Measurements from ENCODE around the gene LCE1E. TPM values are rescaled to one million over a fixed set of nuclear protein-coding genes. Genes with fewer than 3 reads are reported as not detected.

LCE1E gene, protein sequence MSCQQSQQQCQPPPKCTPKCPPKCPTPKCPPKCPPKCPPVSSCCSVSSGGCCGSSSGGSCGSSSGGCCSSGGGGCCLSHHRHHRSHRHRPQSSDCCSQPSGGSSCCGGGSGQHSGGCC
- total RNA-seq: not detected

- no peak within 1 kb of the TSS for H3K4me3 Mint-ChIP-seq
- ChIA-PET CTCF (no interaction called here), POLR2A (no interaction called here)
- peaks cover 13% of the 10 kb centered on the region for H3K27me3 Mint-ChIP-seq
- no peaks in the 10 kb centered on the region for H3K9me3 Mint-ChIP-seq
- no peak within 1 kb of the TSS for H3K27ac Mint-ChIP-seq
- no peaks in the 10 kb centered on the region for H3K36me3 Mint-ChIP-seq (ENCODE audit: low read depth)
- no peaks in the 10 kb centered on the region for H3K4me1 Mint-ChIP-seq
- DNase-seq: no peak
These were observed at the start of gene LCE1E for GRCh38 chr1:152786077-152786476. Gene LCE1E, plus strand, starts transcription at chr1:152786257. Its CDS starts 1,043 bp downstream, at chr1:152787300.

DNA sequence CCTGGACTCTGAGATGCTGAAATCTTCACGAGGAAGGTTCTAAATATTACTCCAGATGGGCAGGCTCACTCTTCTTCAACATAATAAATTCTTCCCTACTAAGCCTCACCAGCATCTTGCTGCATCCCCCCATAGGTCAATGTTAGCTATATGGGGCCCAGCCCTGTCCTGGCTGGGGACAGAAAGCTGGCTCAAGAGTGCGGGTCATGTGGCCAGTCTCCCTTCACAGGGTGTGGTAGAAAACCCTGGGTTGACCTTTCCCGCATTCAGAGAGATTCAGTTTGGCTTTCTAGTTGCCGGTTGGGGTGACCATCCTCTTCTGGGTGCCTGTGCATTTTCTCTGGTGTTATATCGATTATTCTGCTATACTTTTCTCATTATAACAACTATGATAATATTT, 48.1 kb upstream of the LCE1E start:
- H3K4me1 Mint-ChIP-seq: no peaks in the 10 kb centered on the region
- no peak for DNase-seq
- H3K27ac Mint-ChIP-seq: no peak overlapping the region
- H3K36me3 Mint-ChIP-seq (ENCODE audit: low read depth): no peaks in the 10 kb centered on the region
- ChIA-PET POLR2A (no interaction called here), CTCF (no interaction called here)
- no peak overlapping the region for H3K4me3 Mint-ChIP-seq
- H3K9me3 Mint-ChIP-seq: no peaks in the 10 kb centered on the region
- peaks cover 24% of the 10 kb centered on the region for H3K27me3 Mint-ChIP-seq

DNA sequence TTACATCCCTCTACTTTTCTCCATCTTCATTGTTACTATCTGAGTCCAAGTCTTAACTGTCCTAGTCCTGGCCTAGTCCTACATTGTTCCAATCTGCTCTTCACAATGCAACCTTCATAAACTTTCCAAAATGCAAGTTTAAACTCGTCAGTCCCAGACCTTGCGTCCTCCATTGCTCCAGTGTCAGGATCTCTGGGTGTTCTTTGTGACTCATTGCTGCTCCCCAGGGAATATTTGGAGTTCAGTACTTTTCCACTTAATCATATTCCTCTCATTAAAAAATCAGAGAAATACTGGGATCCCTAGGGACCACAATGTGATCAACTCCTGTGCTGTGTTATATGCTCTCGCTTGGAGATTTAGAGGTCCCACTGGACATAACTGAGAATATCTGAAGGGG, 46.2 kb upstream of the LCE1E start:
- no peaks in the 10 kb centered on the region for H3K36me3 Mint-ChIP-seq (ENCODE audit: low read depth)
- peaks cover 24% of the 10 kb centered on the region for H3K27me3 Mint-ChIP-seq
- H3K4me3 Mint-ChIP-seq: no peak overlapping the region
- no peaks in the 10 kb centered on the region for H3K4me1 Mint-ChIP-seq
- CTCF ChIA-PET: no interaction called here
- POLR2A ChIA-PET: no interaction called here
- no peaks in the 10 kb centered on the region for H3K9me3 Mint-ChIP-seq
- no peak for DNase-seq
- no peak overlapping the region for H3K27ac Mint-ChIP-seq

DNA sequence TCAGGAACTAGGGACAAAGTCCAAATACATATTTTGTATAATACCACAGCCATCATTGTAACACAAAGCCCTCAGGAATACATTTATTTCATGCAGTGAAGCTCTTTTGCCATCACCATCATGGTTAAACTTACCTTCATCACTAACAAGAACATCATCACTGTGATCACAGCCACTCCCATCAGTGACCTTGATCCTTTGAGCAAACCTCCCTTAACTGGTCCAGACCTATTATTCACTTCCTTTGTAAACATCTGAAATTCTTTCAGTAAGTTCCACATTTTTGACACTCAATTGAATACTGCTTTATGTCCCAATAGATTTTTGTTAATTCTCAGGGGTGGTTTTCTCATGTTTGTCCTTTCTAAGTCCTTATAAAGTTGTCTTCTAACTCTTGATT, 44.4 kb upstream of the LCE1E start:
- Mint-ChIP-seq H3K27me3 (peaks cover 17% of the 10 kb centered on the region), H3K36me3 (ENCODE audit: low read depth) (no peaks in the 10 kb centered on the region), H3K4me1 (no peaks in the 10 kb centered on the region), H3K9me3 (no peaks in the 10 kb centered on the region), H3K27ac (no peak overlapping the region), H3K4me3 (no peak overlapping the region)
- POLR2A ChIA-PET: no interaction called here
- DNase-seq: no peak
- CTCF ChIA-PET: no interaction called here

- DNase-seq: no peak
- ChIA-PET CTCF (no interaction called here), POLR2A (no interaction called here)
- Mint-ChIP-seq H3K36me3 (ENCODE audit: low read depth) (no peaks in the 10 kb centered on the region), H3K27me3 (peaks cover 22% of the 10 kb centered on the region), H3K4me3 (no peak overlapping the region), H3K9me3 (no peaks in the 10 kb centered on the region), H3K4me1 (no peaks in the 10 kb centered on the region), H3K27ac (no peak overlapping the region)
These were observed 42.5 kb upstream of the LCE1E start for GRCh38 chr1:152743371-152744145.

- CTCF ChIA-PET: no interaction called here
These were observed 40.8 kb upstream of the LCE1E start for GRCh38 chr1:152745289-152745704.

GRCh38 chr1:152745765-152746444, 40.2 kb upstream of the LCE1E start:
- ChIA-PET POLR2A (no interaction called here), CTCF (no interaction called here)
- Mint-ChIP-seq H3K9me3 (no peaks in the 10 kb centered on the region), H3K27me3 (peaks cover 24% of the 10 kb centered on the region), H3K4me1 (no peaks in the 10 kb centered on the region), H3K27ac (no peak overlapping the region), H3K36me3 (ENCODE audit: low read depth) (no peaks in the 10 kb centered on the region), H3K4me3 (no peak overlapping the region)
- DNase-seq: no peak

More at GRCh38 chr1:152745289-152745704, 40.8 kb upstream of the LCE1E start:
- H3K27me3 Mint-ChIP-seq: peaks cover 22% of the 10 kb centered on the region
- POLR2A ChIA-PET: no interaction called here
- H3K4me1 Mint-ChIP-seq: no peaks in the 10 kb centered on the region
- no peak overlapping the region for H3K4me3 Mint-ChIP-seq
- no peak overlapping the region for H3K27ac Mint-ChIP-seq
- no peaks in the 10 kb centered on the region for H3K9me3 Mint-ChIP-seq
- no peak for DNase-seq
- no peaks in the 10 kb centered on the region for H3K36me3 Mint-ChIP-seq (ENCODE audit: low read depth)

DNA sequence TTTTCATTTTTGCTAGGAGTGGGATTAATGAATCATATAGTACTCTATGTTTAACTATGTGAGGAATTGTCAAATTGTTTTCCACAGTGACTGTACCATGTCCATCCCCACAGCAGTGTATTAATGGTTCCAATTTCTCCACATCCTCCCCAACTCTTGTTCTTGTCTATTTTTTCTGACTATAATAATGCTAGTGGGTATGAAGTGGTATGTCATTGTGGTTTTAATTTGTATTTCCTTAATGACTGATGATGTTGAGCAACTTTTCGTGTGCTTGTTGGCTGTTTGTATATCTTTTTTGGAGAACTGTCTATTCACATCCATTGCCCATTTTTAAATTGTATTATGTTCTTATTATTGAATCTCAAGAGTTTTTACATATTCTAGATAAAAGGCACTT, 38.2 kb upstream of the LCE1E start:
- Mint-ChIP-seq H3K36me3 (ENCODE audit: low read depth) (no peaks in the 10 kb centered on the region), H3K27ac (no peak overlapping the region), H3K4me1 (no peaks in the 10 kb centered on the region), H3K4me3 (no peak overlapping the region), H3K9me3 (no peaks in the 10 kb centered on the region), H3K27me3 (peaks cover 23% of the 10 kb centered on the region)
- POLR2A ChIA-PET: no interaction called here
- DNase-seq: no peak
- CTCF ChIA-PET: no interaction called here

GRCh38 chr1:152752225-152752624, 33.8 kb upstream of the LCE1E start:
- Mint-ChIP-seq H3K4me1 (no peaks in the 10 kb centered on the region), H3K9me3 (no peaks in the 10 kb centered on the region), H3K27ac (no peak overlapping the region), H3K36me3 (ENCODE audit: low read depth) (no peaks in the 10 kb centered on the region), H3K27me3 (peaks cover 29% of the 10 kb centered on the region), H3K4me3 (no peak overlapping the region)
- ChIA-PET POLR2A (no interaction called here), CTCF (no interaction called here)
- DNase-seq: no peak

- no peaks in the 10 kb centered on the region for H3K4me1 Mint-ChIP-seq
- H3K4me3 Mint-ChIP-seq: no peak overlapping the region
- ChIA-PET CTCF (no interaction called here), POLR2A (no interaction called here)
- H3K9me3 Mint-ChIP-seq: no peaks in the 10 kb centered on the region
- DNase-seq: no peak
- peaks cover 26% of the 10 kb centered on the region for H3K27me3 Mint-ChIP-seq
- H3K27ac Mint-ChIP-seq: no peak overlapping the region
- H3K36me3 Mint-ChIP-seq (ENCODE audit: low read depth): no peaks in the 10 kb centered on the region
These were observed 32.5 kb upstream of the LCE1E start for GRCh38 chr1:152753586-152753985.

- no peaks in the 10 kb centered on the region for H3K36me3 Mint-ChIP-seq (ENCODE audit: low read depth)
- no peaks in the 10 kb centered on the region for H3K9me3 Mint-ChIP-seq
- H3K4me1 Mint-ChIP-seq: no peaks in the 10 kb centered on the region
- no peak for DNase-seq
- POLR2A ChIA-PET: no interaction called here
- H3K27ac Mint-ChIP-seq: no peak overlapping the region
- H3K4me3 Mint-ChIP-seq: no peak overlapping the region
- CTCF ChIA-PET: no interaction called here
- peaks cover 14% of the 10 kb centered on the region for H3K27me3 Mint-ChIP-seq
These were observed 29.2 kb upstream of the LCE1E start for GRCh38 chr1:152756872-152757271.

GRCh38 chr1:152757747-152758146, 28.3 kb upstream of the LCE1E start, which contains the start of gene KPRP:
Gene KPRP, plus strand, starts transcription at chr1:152758025. Its CDS starts 1,564 bp downstream, at chr1:152759589.
- peaks cover 11% of the 10 kb centered on the region for H3K27me3 Mint-ChIP-seq

DNA sequence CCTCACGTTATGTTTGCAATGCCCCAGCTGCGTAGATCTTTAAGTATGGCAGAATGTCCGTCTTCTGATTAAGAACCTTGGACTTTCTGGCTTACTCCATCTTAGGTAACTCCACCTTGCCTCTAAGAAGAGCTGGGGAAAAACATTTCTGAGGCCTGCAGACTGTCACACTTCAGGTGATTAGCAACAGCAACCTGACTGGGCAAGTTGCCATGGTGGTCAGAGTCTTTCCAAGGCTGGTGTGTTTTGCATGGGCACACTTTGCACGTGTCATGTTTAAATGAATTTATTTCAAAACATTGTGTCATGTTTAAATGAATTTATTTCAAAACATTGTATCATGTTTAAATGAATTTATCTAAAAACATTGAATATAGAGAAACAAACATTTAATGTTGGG, 27.4 kb upstream of the LCE1E start:
- ChIA-PET POLR2A (no interaction called here), CTCF (interaction anchor here (0.5 kb wide), 1 partner anchor 664 kb away, joined by 3 read pairs; no protein-coding TSS in a partner anchor)
- H3K4me3 Mint-ChIP-seq: no peak overlapping the region
- H3K9me3 Mint-ChIP-seq: no peaks in the 10 kb centered on the region
- H3K36me3 Mint-ChIP-seq (ENCODE audit: low read depth): no peaks in the 10 kb centered on the region
- no peak for DNase-seq
- H3K27ac Mint-ChIP-seq: no peak overlapping the region
- H3K4me1 Mint-ChIP-seq: no peaks in the 10 kb centered on the region
- peaks cover 9% of the 10 kb centered on the region for H3K27me3 Mint-ChIP-seq

More at GRCh38 chr1:152757747-152758146, 28.3 kb upstream of the LCE1E start, which contains the start of gene KPRP:
- Mint-ChIP-seq H3K4me3 (no peak within 1 kb of the TSS), H3K9me3 (no peaks in the 10 kb centered on the region), H3K4me1 (no peaks in the 10 kb centered on the region), H3K27ac (no peak within 1 kb of the TSS), H3K36me3 (ENCODE audit: low read depth) (no peaks in the 10 kb centered on the region)
- CTCF ChIA-PET: no interaction called here
- POLR2A ChIA-PET: no interaction called here
- DNase-seq: no peak
